A549 treated with dexamethasone at 1 μM for 4 hours (cell line): ENCODE measurements around the gene AIM2. TPM values are rescaled to one million over a fixed set of nuclear protein-coding genes. Genes with fewer than 3 reads are reported as not detected.

Experiments
- total RNA-seq: library from RNA; stranded (reverse); fragments of 200-300 nt; extraction: Qiagen RNA extraction; gene quantifications from 5 replicates; pipeline ENCODE4 v1.2.3, GENCODE V29; 2022

Gene AIM2
- not detected in 5 replicates for total RNA-seq

GRCh38 chr1:159076438-159077119 is at the start of gene AIM2:
Gene AIM2 (minus strand): TSS chr1:159076766. CDS start chr1:159073499, 3,267 bp downstream.

Other genes starting within 250 kb of the AIM2 start
- gene MNDA, start 245.4 kb downstream of the AIM2 start, total RNA-seq, result not detected in 5 replicates
- not detected in 5 replicates for gene PYHIN1, start 145.2 kb downstream of the AIM2 start, total RNA-seq
- gene IFI16, start 66.9 kb downstream of the AIM2 start, total RNA-seq, result 2.4 to 3.3 TPM (median 3.0 TPM) in 5 replicates
- gene CADM3, start 94.8 kb upstream of the AIM2 start, total RNA-seq, result 0.12 to 0.26 TPM (median 0.21 TPM) in 5 replicates
- gene ACKR1, start 128.1 kb upstream of the AIM2 start, total RNA-seq, result 0.05 to 0.20 TPM (median 0.07 TPM) in 3 of 5 replicates, not detected in the others
- gene FCER1A, start 225.6 kb upstream of the AIM2 start, total RNA-seq, result 0.11 TPM in 1 of 5 replicates, not detected in the others